GM23338 (cell line): ENCODE measurements around the gene CHAF1B.

Source experiments
- EZH2 ChIP-seq: fragments of 200-600 bp; sonication (generic); IDR thresholded peaks from one replicate; pipeline ENCODE4 v1.8.0; 2017; ENCODE audit warnings: antibody characterized with exemption, mild to moderate bottlenecking, low read depth; ENCODE audit not compliant: unreplicated experiment
- JUNB ChIP-seq: IDR thresholded peaks from one replicate; pipeline ENCODE4 v1.6.1; 2016; ENCODE audit warnings: antibody characterized with exemption; ENCODE audit not compliant: unreplicated experiment
- NANOG ChIP-seq: IDR thresholded peaks from 2 replicates; pipeline ENCODE4 v1.6.1; 2016; ENCODE audit warnings: antibody characterized with exemption, borderline replicate concordance
- POLR2AphosphoS5 ChIP-seq: IDR thresholded peaks from 2 replicates; pipeline ENCODE4 v1.6.1; 2016; ENCODE audit warnings: antibody characterized with exemption, low read depth
- TF ChIP-seq, protein P1 (sequence below), 2 experiments: fragments of 200-600 bp in 1 of 2; sonication (generic) in 1 of 2; conservative IDR thresholded peaks; 2 replicates each; pipeline versions ENCODE4 v1.5.1 to v1.6.1; 2016 to 2017; ENCODE audit warnings: antibody characterized with exemption in 2 of 2, low read depth in 2 of 2, mild to moderate bottlenecking in 2 of 2, moderate library complexity in 1 of 2
- TF ChIP-seq, protein P2 (sequence below): IDR thresholded peaks from one replicate; pipeline ENCODE4 v1.6.1; 2018; ENCODE audit warnings: antibody characterized with exemption; ENCODE audit not compliant: unreplicated experiment

GRCh38 chr21:36408568-36408967, 23.4 kb downstream of the CHAF1B start:
- TF ChIP-seq, protein P1, sequence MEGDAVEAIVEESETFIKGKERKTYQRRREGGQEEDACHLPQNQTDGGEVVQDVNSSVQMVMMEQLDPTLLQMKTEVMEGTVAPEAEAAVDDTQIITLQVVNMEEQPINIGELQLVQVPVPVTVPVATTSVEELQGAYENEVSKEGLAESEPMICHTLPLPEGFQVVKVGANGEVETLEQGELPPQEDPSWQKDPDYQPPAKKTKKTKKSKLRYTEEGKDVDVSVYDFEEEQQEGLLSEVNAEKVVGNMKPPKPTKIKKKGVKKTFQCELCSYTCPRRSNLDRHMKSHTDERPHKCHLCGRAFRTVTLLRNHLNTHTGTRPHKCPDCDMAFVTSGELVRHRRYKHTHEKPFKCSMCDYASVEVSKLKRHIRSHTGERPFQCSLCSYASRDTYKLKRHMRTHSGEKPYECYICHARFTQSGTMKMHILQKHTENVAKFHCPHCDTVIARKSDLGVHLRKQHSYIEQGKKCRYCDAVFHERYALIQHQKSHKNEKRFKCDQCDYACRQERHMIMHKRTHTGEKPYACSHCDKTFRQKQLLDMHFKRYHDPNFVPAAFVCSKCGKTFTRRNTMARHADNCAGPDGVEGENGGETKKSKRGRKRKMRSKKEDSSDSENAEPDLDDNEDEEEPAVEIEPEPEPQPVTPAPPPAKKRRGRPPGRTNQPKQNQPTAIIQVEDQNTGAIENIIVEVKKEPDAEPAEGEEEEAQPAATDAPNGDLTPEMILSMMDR (conservative IDR thresholded peaks at IDR 0.05; ENCODE audit: low read depth in 2 of 2) = no peak
- TF ChIP-seq NANOG = no peak
- TF ChIP-seq, protein P2, sequence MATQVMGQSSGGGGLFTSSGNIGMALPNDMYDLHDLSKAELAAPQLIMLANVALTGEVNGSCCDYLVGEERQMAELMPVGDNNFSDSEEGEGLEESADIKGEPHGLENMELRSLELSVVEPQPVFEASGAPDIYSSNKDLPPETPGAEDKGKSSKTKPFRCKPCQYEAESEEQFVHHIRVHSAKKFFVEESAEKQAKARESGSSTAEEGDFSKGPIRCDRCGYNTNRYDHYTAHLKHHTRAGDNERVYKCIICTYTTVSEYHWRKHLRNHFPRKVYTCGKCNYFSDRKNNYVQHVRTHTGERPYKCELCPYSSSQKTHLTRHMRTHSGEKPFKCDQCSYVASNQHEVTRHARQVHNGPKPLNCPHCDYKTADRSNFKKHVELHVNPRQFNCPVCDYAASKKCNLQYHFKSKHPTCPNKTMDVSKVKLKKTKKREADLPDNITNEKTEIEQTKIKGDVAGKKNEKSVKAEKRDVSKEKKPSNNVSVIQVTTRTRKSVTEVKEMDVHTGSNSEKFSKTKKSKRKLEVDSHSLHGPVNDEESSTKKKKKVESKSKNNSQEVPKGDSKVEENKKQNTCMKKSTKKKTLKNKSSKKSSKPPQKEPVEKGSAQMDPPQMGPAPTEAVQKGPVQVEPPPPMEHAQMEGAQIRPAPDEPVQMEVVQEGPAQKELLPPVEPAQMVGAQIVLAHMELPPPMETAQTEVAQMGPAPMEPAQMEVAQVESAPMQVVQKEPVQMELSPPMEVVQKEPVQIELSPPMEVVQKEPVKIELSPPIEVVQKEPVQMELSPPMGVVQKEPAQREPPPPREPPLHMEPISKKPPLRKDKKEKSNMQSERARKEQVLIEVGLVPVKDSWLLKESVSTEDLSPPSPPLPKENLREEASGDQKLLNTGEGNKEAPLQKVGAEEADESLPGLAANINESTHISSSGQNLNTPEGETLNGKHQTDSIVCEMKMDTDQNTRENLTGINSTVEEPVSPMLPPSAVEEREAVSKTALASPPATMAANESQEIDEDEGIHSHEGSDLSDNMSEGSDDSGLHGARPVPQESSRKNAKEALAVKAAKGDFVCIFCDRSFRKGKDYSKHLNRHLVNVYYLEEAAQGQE = no peak
- TF ChIP-seq EZH2 = no peak
- no peak for TF ChIP-seq JUNB
- no peak for TF ChIP-seq POLR2AphosphoS5
